MCF 10A (cell line): ENCODE data around the gene TEKT3. TPM values are rescaled to one million over a fixed set of nuclear protein-coding genes. Genes with fewer than 3 reads are reported as not detected.

ENCODE experiments used
- BruUV-seq: library from RNA; stranded (reverse); fragments of 400-500 nt; replicated peaks from 2 replicates; lab custom pipeline; 2021; lab: Mats Ljungman, UMichigan
- CTCF ChIA-PET: fragments of 300-600 bp; sonication (Branson Sonifier 250); formaldehyde crosslinking; extraction: SDS; loops from one replicate; lab custom pipeline; 2021; ENCODE audit warnings: antibody characterized with exemption, inconsistent platforms; lab: Yijun Ruan, JAX
- POLR2A ChIA-PET: fragments of 300-600, 350-650 bp; sonication (Branson Sonifier 250); formaldehyde crosslinking; extraction: SDS; loops from one replicate; lab custom pipeline; 2020; ENCODE audit warnings: antibody characterized with exemption, inconsistent platforms; lab: Yijun Ruan, JAX
- DNase-seq: peaks from one replicate; pipeline ENCODE4 v3.0.0-alpha.2; 2018; ENCODE audit not compliant: unreplicated experiment
- H3K27ac Mint-ChIP-seq: one replicate; pipeline ENCODE4 v1.8.0; 2022; ENCODE audit warnings: mild to moderate bottlenecking, low read depth, mixed read lengths; ENCODE audit not compliant: unreplicated experiment
- H3K27me3 Mint-ChIP-seq: one replicate; pipeline ENCODE4 v1.8.0; 2022; ENCODE audit warnings: mixed read lengths; ENCODE audit not compliant: insufficient read depth, unreplicated experiment
- H3K36me3 Mint-ChIP-seq: one replicate; pipeline ENCODE4 v1.8.0; 2022; ENCODE audit warnings: mild to moderate bottlenecking, moderate library complexity, mixed read lengths; ENCODE audit not compliant: insufficient read depth, unreplicated experiment
- H3K4me1 Mint-ChIP-seq: one replicate; pipeline ENCODE4 v1.8.0; 2022; ENCODE audit warnings: mixed read lengths; ENCODE audit not compliant: insufficient read depth, unreplicated experiment
- H3K4me3 Mint-ChIP-seq: one replicate; pipeline ENCODE4 v1.8.0; 2022; ENCODE audit warnings: mild to moderate bottlenecking, moderate library complexity, mixed read lengths; ENCODE audit not compliant: unreplicated experiment
- H3K9me3 Mint-ChIP-seq: one replicate; pipeline ENCODE4 v1.8.0; 2022; ENCODE audit warnings: mixed read lengths; ENCODE audit not compliant: unreplicated experiment
- intact Hi-C: fragments of 100-400 bp; cut with micrococcal nuclease; formaldehyde crosslinking; loops from 2 replicates; pipeline ENCODE4 v1.14.1; 2022
- total RNA-seq: library from RNA; stranded (reverse); gene quantifications from 2 replicates; pipeline ENCODE4 v1.2.3, GENCODE V29; 2022
- TF ChIP-seq, protein P1 (sequence below): fragments of 200-600 bp; IDR thresholded peaks from one replicate; pipeline ENCODE4 v1.8.0; 2022; ENCODE audit warnings: antibody characterized with exemption, mild to moderate bottlenecking; ENCODE audit not compliant: unreplicated experiment

The TEKT3 gene
- total RNA-seq, 1 experiment from 2014 or later: not detected

DNA sequence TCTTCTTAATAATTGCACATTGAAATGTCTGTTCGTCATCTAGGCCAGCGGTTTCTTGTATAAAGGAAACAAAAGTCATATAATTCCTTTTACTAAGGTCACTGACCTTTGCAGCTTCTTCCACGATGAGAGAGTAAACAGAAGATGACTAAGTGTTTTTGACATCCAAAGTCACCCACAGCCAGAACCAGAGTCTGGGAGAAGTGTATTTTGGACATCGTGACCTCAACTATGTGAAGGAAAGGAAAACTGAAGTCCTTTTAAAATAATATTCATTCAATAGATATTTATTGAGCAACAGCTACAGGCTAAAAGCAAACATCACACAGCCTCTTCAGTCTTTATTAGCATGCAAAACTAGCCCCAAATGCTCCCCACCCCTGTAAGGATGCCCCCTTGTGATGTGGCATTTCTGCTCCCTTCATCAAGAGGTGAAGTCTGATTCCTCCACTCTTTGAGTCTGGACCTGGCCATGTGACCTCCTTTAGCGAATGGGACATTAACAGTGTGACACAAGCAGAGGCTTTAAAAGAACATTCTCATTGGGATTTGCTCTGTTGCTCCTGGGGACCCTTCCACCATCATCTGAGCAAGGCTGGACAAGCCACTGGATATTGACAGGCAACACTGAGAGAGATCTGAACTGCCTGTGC lies 68.1 kb downstream of the TEKT3 start:
- peaks cover 7% of the 10 kb centered on the region for H3K36me3 Mint-ChIP-seq
- H3K27me3 Mint-ChIP-seq: peaks cover 14% of the 10 kb centered on the region
- CTCF ChIA-PET: interaction anchor here (0.6 kb wide), 1 partner anchor 1317 kb away, joined by 3 read pairs; no protein-coding TSS in a partner anchor
- peaks cover 13% of the 10 kb centered on the region for H3K4me1 Mint-ChIP-seq
- no peak overlapping the region for H3K4me3 Mint-ChIP-seq
- H3K9me3 Mint-ChIP-seq: no peaks in the 10 kb centered on the region
- POLR2A ChIA-PET: no interaction called here
- no TSS peak for BruUV-seq
- DNase-seq: peak; percentile 81
- H3K27ac Mint-ChIP-seq: no peak overlapping the region
- TF ChIP-seq, protein P1, sequence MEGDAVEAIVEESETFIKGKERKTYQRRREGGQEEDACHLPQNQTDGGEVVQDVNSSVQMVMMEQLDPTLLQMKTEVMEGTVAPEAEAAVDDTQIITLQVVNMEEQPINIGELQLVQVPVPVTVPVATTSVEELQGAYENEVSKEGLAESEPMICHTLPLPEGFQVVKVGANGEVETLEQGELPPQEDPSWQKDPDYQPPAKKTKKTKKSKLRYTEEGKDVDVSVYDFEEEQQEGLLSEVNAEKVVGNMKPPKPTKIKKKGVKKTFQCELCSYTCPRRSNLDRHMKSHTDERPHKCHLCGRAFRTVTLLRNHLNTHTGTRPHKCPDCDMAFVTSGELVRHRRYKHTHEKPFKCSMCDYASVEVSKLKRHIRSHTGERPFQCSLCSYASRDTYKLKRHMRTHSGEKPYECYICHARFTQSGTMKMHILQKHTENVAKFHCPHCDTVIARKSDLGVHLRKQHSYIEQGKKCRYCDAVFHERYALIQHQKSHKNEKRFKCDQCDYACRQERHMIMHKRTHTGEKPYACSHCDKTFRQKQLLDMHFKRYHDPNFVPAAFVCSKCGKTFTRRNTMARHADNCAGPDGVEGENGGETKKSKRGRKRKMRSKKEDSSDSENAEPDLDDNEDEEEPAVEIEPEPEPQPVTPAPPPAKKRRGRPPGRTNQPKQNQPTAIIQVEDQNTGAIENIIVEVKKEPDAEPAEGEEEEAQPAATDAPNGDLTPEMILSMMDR: no peak
- intact Hi-C loops: loop anchor here (10.0 kb wide), 1 partner anchor 52 kb away; no protein-coding TSS in a partner anchor

DNA sequence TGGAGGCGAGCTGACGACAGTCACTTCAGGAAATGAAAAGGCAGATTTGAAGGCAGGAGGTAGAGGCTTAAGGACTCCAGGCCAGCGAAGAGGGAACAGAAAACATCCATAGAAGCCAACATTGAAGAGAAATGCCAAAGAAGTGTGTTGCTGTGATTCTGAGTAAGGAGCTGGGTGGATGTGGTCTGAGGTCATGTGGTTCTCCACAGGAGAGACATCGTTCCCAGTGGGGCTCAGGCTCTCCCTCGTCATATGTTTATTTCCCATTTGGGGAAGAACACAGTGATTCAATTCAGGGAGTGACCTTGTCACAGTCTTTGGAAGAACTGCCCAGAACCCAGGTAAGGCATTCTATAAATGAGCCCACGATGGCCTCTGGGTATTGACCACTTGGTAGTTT lies 69.7 kb downstream of the TEKT3 start:
- no TSS peak for BruUV-seq
- Mint-ChIP-seq H3K4me1 (peaks cover 13% of the 10 kb centered on the region), H3K9me3 (no peaks in the 10 kb centered on the region), H3K27ac (no peak overlapping the region), H3K27me3 (peaks cover 29% of the 10 kb centered on the region), H3K36me3 (peaks cover 4% of the 10 kb centered on the region), H3K4me3 (no peak overlapping the region)
- ChIA-PET CTCF (interaction anchor here (0.6 to 1.3 kb wide), 4 partner anchors 14 to 228 kb away, joined by 3 to 4 read pairs (median 3); no protein-coding TSS in a partner anchor), POLR2A (interaction anchor here (1.1 kb wide), 1 partner anchor 13 kb away, joined by 3 read pairs; no protein-coding TSS in a partner anchor)
- TF ChIP-seq, protein P1: no peak
- DNase-seq: no peak
- intact Hi-C loops: loop anchor here (10.0 kb wide), 1 partner anchor 53 kb away; no protein-coding TSS in a partner anchor

DNA sequence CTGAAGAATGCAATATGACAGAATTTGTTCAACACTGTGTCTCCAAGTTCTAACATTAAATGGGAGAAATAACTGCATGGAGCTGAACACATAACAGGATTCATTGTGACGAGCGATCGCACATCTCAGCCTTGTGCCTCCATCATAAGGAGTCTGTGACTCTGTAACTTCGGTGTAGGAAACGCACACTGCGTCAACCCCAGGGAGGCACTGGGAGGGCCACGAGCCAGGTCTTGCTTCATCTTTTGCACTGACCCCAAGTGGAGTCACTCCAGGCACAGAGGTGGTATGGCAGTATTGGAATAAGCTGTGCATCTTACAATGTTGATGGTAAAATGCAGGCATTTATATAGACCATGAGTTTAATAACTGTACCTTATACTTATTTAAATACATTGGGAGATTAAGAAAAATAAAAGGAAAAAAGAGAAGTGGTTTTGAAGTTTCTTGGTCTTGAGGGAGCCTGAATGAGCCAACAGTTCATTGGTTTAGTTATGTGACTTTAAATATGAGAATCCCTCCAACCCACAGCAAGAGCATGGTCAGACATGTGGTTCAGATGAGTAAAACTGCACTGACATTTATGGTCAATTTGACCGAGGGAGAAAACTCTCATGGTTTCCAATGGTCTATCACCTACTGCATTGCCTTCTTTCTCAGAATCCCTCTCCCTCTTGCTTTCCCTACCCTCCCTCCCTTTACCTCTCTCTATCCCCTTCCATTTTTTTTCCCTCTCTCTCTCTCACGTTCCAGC lies 70.6 kb downstream of the TEKT3 start:
- H3K4me1 Mint-ChIP-seq: peaks cover 13% of the 10 kb centered on the region
- intact Hi-C loops: loop anchor here (10.0 kb wide), 1 partner anchor 54 kb away; no protein-coding TSS in a partner anchor
- no peaks in the 10 kb centered on the region for H3K9me3 Mint-ChIP-seq
- peaks cover 38% of the 10 kb centered on the region for H3K27me3 Mint-ChIP-seq
- ChIA-PET CTCF (interaction anchor here (0.5 kb wide), 1 partner anchor 38 kb away, joined by 3 read pairs; no protein-coding TSS in a partner anchor), POLR2A (no interaction called here)
- TF ChIP-seq, protein P1: no peak
- H3K4me3 Mint-ChIP-seq: no peak overlapping the region
- no peak for DNase-seq
- no peak overlapping the region for H3K27ac Mint-ChIP-seq
- BruUV-seq: no TSS peak
- no peaks in the 10 kb centered on the region for H3K36me3 Mint-ChIP-seq

DNA sequence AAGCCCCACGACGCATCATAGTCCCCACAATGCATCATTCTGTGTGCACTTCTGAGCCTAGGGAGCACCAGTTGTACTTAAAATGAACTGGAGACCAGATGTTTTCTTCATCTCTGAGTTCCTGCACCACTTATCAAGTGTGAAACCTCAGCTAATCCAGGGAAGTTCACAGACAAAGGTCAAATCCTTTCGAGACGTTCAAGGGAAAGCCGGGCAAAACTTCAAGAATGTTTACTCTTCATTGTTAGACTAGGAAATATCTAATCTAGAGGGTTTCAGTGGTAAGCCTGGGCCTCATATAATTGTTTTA lies 71.7 kb downstream of the TEKT3 start:
- ChIA-PET POLR2A (no interaction called here), CTCF (no interaction called here)
- DNase-seq: no peak
- BruUV-seq: no TSS peak
- H3K27ac Mint-ChIP-seq: no peak overlapping the region
- H3K36me3 Mint-ChIP-seq: no peaks in the 10 kb centered on the region
- TF ChIP-seq, protein P1: no peak
- no peaks in the 10 kb centered on the region for H3K9me3 Mint-ChIP-seq
- peaks cover 48% of the 10 kb centered on the region for H3K27me3 Mint-ChIP-seq
- intact Hi-C loops: loop anchor here (10.0 kb wide), 1 partner anchor 55 kb away; no protein-coding TSS in a partner anchor
- no peak overlapping the region for H3K4me3 Mint-ChIP-seq
- H3K4me1 Mint-ChIP-seq: peaks cover 13% of the 10 kb centered on the region
